Endothelial cell of umbilical vein (primary cell): Measurements from ENCODE around the gene ZBTB21. TPM values are rescaled to one million over a fixed set of nuclear protein-coding genes. Genes with fewer than 3 reads are reported as not detected.

ENCODE experiments used
- BruUV-seq: library from RNA; stranded (reverse); fragments of 400-500 nt; replicated peaks from 2 replicates; lab custom pipeline; 2021; lab: Mats Ljungman, UMichigan
- CTCF ChIA-PET: fragments of 300-600, 350-600 bp; sonication (Branson Sonifier 250); formaldehyde crosslinking; loops from one replicate; lab custom pipeline; 2021; ENCODE audit warnings: antibody characterized with exemption, inconsistent platforms; lab: Charles Lee
- POLR2A ChIA-PET: fragments of 300-600, 350-600 bp; sonication (Branson Sonifier 250); formaldehyde crosslinking; loops from one replicate; lab custom pipeline; 2021; ENCODE audit warnings: antibody characterized with exemption, inconsistent platforms; lab: Charles Lee
- DNase-seq: peaks from one replicate; pipeline ENCODE4 v3.0.0-alpha.2; 2011; ENCODE audit warnings: low read depth, low spot score
- FAIRE-seq: peaks from 2 replicates; lab custom pipeline; 2011; peaks lifted over from hg19 to GRCh38; lab: Jason Lieb, UNC
- H2AFZ ChIP-seq: 2 replicates; pipeline ENCODE4 v1.6.0; 2012; ENCODE audit warnings: low read depth, low read length, control low read depth, inconsistent platforms
- H3K27ac ChIP-seq: 2 replicates; pipeline ENCODE4 v1.5.1; 2011; ENCODE audit warnings: low read depth, mild to moderate bottlenecking, control low read depth, low read length, moderate library complexity; ENCODE audit not compliant: insufficient read depth
- H3K27me3 ChIP-seq, 2 experiments: 2 replicates each; pipeline versions ENCODE4 v1.6.0 to v1.6.1; 2011; ENCODE audit warnings: low read length in 2 of 2, mixed read lengths in 1 of 2; ENCODE audit not compliant: control insufficient read depth in 2 of 2, insufficient read depth in 2 of 2
- H3K36me3 ChIP-seq, 2 experiments: 2 replicates in 1 of 2; 3 replicates in 1 of 2; pipeline ENCODE4 v1.5.1; 2011; ENCODE audit warnings: low read length in 2 of 2, mild to moderate bottlenecking in 1 of 2, moderate library complexity in 1 of 2; ENCODE audit not compliant: control insufficient read depth in 2 of 2, insufficient read depth in 2 of 2; ENCODE audit errors: extremely low read depth in 1 of 2
- H3K4me1 ChIP-seq: 3 replicates; pipeline ENCODE4 v1.5.1; 2011; ENCODE audit warnings: mild to moderate bottlenecking, low read length; ENCODE audit not compliant: control insufficient read depth, insufficient read depth; ENCODE audit errors: extremely low read depth
- H3K4me2 ChIP-seq: 2 replicates; pipeline ENCODE4 v1.6.1; 2011; ENCODE audit warnings: low read length, control low read depth, mixed read lengths; ENCODE audit not compliant: insufficient read depth
- H3K4me3 ChIP-seq, 3 experiments: fragments of 200-600 bp in 1 of 3; sonication (generic), shearing (Covaris generic) in 1 of 3; replicated peaks in 1 of 3; 2 replicates each; pipeline ENCODE4 v1.5.1; 2011 to 2016; ENCODE audit warnings: control low read depth in 3 of 3, low read length in 3 of 3, mild to moderate bottlenecking in 2 of 3, inconsistent platforms in 1 of 3, low read depth in 1 of 3, moderate library complexity in 1 of 3; ENCODE audit not compliant: insufficient read depth in 1 of 3
- H3K79me2 ChIP-seq: 2 replicates; pipeline ENCODE4 v1.6.0; 2012; ENCODE audit warnings: low read length, inconsistent platforms; ENCODE audit not compliant: control insufficient read depth, insufficient read depth
- H3K9ac ChIP-seq: replicated peaks from 2 replicates; pipeline ENCODE3; 2011; ENCODE audit warnings: low read length, control low read depth; ENCODE audit not compliant: insufficient read depth; ENCODE audit errors: extremely low read depth
- H3K9me1 ChIP-seq: replicated peaks from 3 replicates; pipeline ENCODE4 v1.6.0; 2011; ENCODE audit warnings: mild to moderate bottlenecking, low read length; ENCODE audit not compliant: control insufficient read depth, insufficient read depth; ENCODE audit errors: extremely low read depth
- H3K9me3 ChIP-seq: replicated peaks from 2 replicates; pipeline ENCODE4 v1.5.1; 2012; ENCODE audit warnings: low read length, inconsistent platforms; ENCODE audit not compliant: control insufficient read depth, insufficient read depth
- H4K20me1 ChIP-seq: replicated peaks from 2 replicates; pipeline ENCODE3; 2011; ENCODE audit warnings: mild to moderate bottlenecking, low read length; ENCODE audit not compliant: control insufficient read depth, insufficient read depth; ENCODE audit errors: extremely low read depth
- CTCF ChIP-seq, 2 donors: IDR thresholded peaks; 1 replicate in 1 of 2; 2 replicates in 1 of 2; pipeline ENCODE4 v1.5.1; 2011; ENCODE audit warnings: low read length in 2 of 2, mild to moderate bottlenecking in 2 of 2, moderate library complexity in 2 of 2, control low read depth in 1 of 2, inconsistent platforms in 1 of 2, low read depth in 1 of 2; ENCODE audit not compliant: insufficient read depth in 1 of 2; ENCODE audit errors: extremely low read depth in 1 of 2
- EZH2 ChIP-seq: IDR thresholded peaks from 2 replicates; pipeline ENCODE4 v1.6.1; 2012; ENCODE audit warnings: borderline replicate concordance, low read depth, mild to moderate bottlenecking, moderate library complexity, low read length, inconsistent platforms; ENCODE audit not compliant: severe bottlenecking
- FOS ChIP-seq: IDR thresholded peaks from 2 replicates; pipeline ENCODE4 v1.6.1; 2011; ENCODE audit warnings: mild to moderate bottlenecking, low read length, moderate library complexity, borderline replicate concordance; ENCODE audit not compliant: insufficient read depth
- GATA2 ChIP-seq: IDR thresholded peaks from 2 replicates; pipeline ENCODE4 v1.7.0; 2011; ENCODE audit warnings: low read depth, mild to moderate bottlenecking, moderate library complexity, mixed read lengths, low read length; ENCODE audit not compliant: insufficient read length, insufficient read depth
- JUN ChIP-seq: IDR thresholded peaks from 2 replicates; pipeline ENCODE4 v1.6.1; 2011; ENCODE audit warnings: borderline replicate concordance, low read depth; ENCODE audit not compliant: insufficient read length, insufficient read depth
- MYC ChIP-seq: IDR thresholded peaks from one replicate; pipeline ENCODE4 v1.6.1; 2011; ENCODE audit warnings: mild to moderate bottlenecking, low read depth, low read length
- POLR2A ChIP-seq: IDR thresholded peaks from 2 replicates; pipeline ENCODE4 v1.6.1; 2012; ENCODE audit warnings: low read depth, mild to moderate bottlenecking, control low read depth, low read length
- POLR2AphosphoS5 ChIP-seq: IDR thresholded peaks from 2 replicates; pipeline ENCODE4 v1.6.1; 2012; ENCODE audit warnings: low read depth, mild to moderate bottlenecking, control low read depth, low read length, moderate library complexity; ENCODE audit not compliant: insufficient read depth
- dilution Hi-C: fragments of 300-500 bp; cut with MboI; formaldehyde crosslinking; loops from one replicate; pipeline ENCODE4 v1.15.0; 2019; ENCODE audit warnings: low sequenced_read_pairs; ENCODE audit not compliant: extremely low pct_ligation_motif_present
- intact Hi-C: fragments of 100-400 bp; cut with micrococcal nuclease; formaldehyde crosslinking; loops from one replicate; pipeline ENCODE4 v1.10.0; 2022
- polyA plus RNA-seq, 4 experiments: library from polyadenylated mRNA; depleted of rRNA in 3 of 4; stranded (reverse) in 3 of 4; unstranded in 1 of 4; fragments of >200 nt; gene quantifications; 2 replicates each; pipeline versions ENCODE4 v1.2.1 to v1.2.3, GENCODE V29; 2011 to 2012; ENCODE audit warnings: missing spikeins in 1 of 4
- total RNA-seq: library from RNA; stranded (reverse); gene quantifications from 2 replicates; pipeline ENCODE4 v1.2.3, GENCODE V29; 2021
- TF ChIP-seq, protein P1 (sequence below): IDR thresholded peaks from 2 replicates; pipeline ENCODE4 v1.6.1; 2011; ENCODE audit not compliant: insufficient read depth, insufficient read length

The ZBTB21 gene
- total and polyA plus RNA-seq, 2 donors (not counting 3 experiments of a cell fraction or from before 2014, with no cell fraction given), result 2.8 to 12.4 TPM

GRCh38 chr21:42022906-42023305, 12.7 kb upstream of the ZBTB21 start:
- no peak overlapping the region for H2AFZ ChIP-seq
- TF ChIP-seq POLR2A (no peak), CTCF (IDR thresholded peaks at IDR 0.05; ENCODE audit: extremely low read depth in 1 of 2, insufficient read depth in 1 of 2, low read depth in 1 of 2, low read length in 2 of 2) (no peak), GATA2 (no peak), FOS (no peak), EZH2 (no peak), JUN (no peak), POLR2AphosphoS5 (no peak), MYC (no peak)
- TF ChIP-seq, protein P1, sequence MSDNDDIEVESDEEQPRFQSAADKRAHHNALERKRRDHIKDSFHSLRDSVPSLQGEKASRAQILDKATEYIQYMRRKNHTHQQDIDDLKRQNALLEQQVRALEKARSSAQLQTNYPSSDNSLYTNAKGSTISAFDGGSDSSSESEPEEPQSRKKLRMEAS, result no peak
- H3K4me2 ChIP-seq, result no peak overlapping the region
- no peak for DNase-seq
- H3K4me3 ChIP-seq, result no peak overlapping the region
- no peaks in the 10 kb centered on the region for H3K9me3 ChIP-seq
- no peak for FAIRE-seq
- H3K27me3 ChIP-seq, result peaks cover 11 to 17% of the 10 kb centered on the region in 2 experiments
- no peaks in the 10 kb centered on the region for H4K20me1 ChIP-seq
- H3K36me3 ChIP-seq, result no peaks in the 10 kb centered on the region
- dilution Hi-C loops (no loop called here), intact Hi-C loops (no loop called here)
- no peaks in the 10 kb centered on the region for H3K79me2 ChIP-seq
- BruUV-seq, result no TSS peak
- no peak overlapping the region for H3K9ac ChIP-seq
- no peaks in the 10 kb centered on the region for H3K9me1 ChIP-seq
- H3K4me1 ChIP-seq, result peaks cover 5% of the 10 kb centered on the region
- ChIA-PET POLR2A (no interaction called here), CTCF (no interaction called here)
- H3K27ac ChIP-seq, result no peak overlapping the region
